Tibial nerve (tissue), 4 donors: Measurements from ENCODE around the gene TUBA1B. TPM values are rescaled to one million over a fixed set of nuclear protein-coding genes. Genes with fewer than 3 reads are reported as not detected.

Experiments
- DNase-seq, 2 donors: peaks; one replicate each; pipeline ENCODE4 v3.0.0-alpha.2; 2019; ENCODE audit warnings: low spot score in 2 of 2
- H3K27ac ChIP-seq, 4 donors: fragments of 200-600 bp; sonication (generic) in 3 of 4; one replicate each; pipeline ENCODE4 v1.5.1; 2017 to 2019; ENCODE audit warnings: mild to moderate bottlenecking in 1 of 4
- H3K27me3 ChIP-seq, 2 donors: fragments of 200-600 bp; sonication (generic) in 1 of 2; one replicate each; pipeline versions ENCODE4 v1.5.1 to v1.6.0; 2017 to 2019
- H3K36me3 ChIP-seq, 3 donors: fragments of 200-600 bp; sonication (generic); one replicate each; pipeline ENCODE4 v1.5.1; 2018 to 2019
- H3K4me1 ChIP-seq, 4 donors: fragments of 200-600 bp; sonication (generic) in 3 of 4; one replicate each; pipeline ENCODE4 v1.5.1; 2017 to 2019
- H3K4me3 ChIP-seq, 4 donors: fragments of 200-600 bp; sonication (generic) in 3 of 4; one replicate each; pipeline ENCODE4 v1.5.1; 2017 to 2019; ENCODE audit warnings: mild to moderate bottlenecking in 1 of 4, moderate library complexity in 1 of 4
- H3K9me3 ChIP-seq, 4 donors: fragments of 200-600 bp; sonication (generic) in 3 of 4; one replicate each; pipeline ENCODE4 v1.5.1; 2017 to 2019
- EP300 ChIP-seq, 2 donors: sonication (generic); formaldehyde crosslinking; IDR thresholded peaks; one replicate each; pipeline ENCODE4 v1.6.1; 2017; ENCODE audit warnings: antibody characterized with exemption in 2 of 2, mild to moderate bottlenecking in 1 of 2
- POLR2A ChIP-seq, 2 donors: fragments of 450-650 bp; IDR thresholded peaks; one replicate each; pipeline ENCODE4 v1.6.1; 2017; ENCODE audit warnings: antibody characterized with exemption in 2 of 2, mild to moderate bottlenecking in 2 of 2, moderate library complexity in 2 of 2
- WGBS, 2 donors: methylation state at CpG; one replicate each; pipeline ENCODE4 v1.1.5; 2018; 5-methylcytosine and 5-hydroxymethylcytosine counted together
- total RNA-seq, 4 donors: library from RNA; depleted of rRNA; stranded (reverse); fragments of >200 nt; gene quantifications; one replicate each; pipeline ENCODE4 v1.1.0, GENCODE V29; 2016
- TF ChIP-seq, protein P1 (sequence below), 5 experiments: fragments of 200-600 bp in 3 of 5; fragments of 450-650 bp in 2 of 5; sonication (generic) in 3 of 5; IDR thresholded peaks; one replicate each; pipeline ENCODE4 v1.5.1; 2016 to 2019; ENCODE audit warnings: antibody characterized with exemption in 5 of 5, mild to moderate bottlenecking in 3 of 5, moderate library complexity in 2 of 5

TUBA1B gene
- total RNA-seq, 4 donors from 2014 or later: 516 to 967 (median 709) TPM

DNA sequence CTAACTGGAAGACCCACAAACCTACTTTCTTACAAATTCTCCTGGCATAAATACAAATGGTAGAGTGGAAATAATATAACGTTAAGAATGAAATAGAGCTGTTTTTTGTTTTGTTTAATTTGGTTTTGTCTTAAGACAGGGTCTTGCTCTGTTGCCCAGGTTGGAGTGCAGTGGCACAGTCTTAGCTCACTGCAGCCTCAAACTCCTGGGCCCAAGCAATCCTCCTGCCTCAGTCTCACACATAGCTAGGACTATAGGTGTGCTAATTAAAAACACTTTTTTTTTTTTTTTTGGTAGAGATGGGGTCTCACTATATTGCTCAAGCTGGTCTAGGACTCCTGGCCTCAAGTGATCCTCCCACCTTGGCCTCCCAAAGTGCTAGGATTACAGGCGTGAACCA is 32.5 kb downstream of the TUBA1B start:
- peaks cover 0 to 4% of the 10 kb centered on the region in 2 donors for H3K27me3 ChIP-seq
- no peak for DNase-seq
- H3K36me3 ChIP-seq: peaks cover 5 to 79% (median 8%) of the 10 kb centered on the region in 3 donors
- no peak overlapping the region for H3K4me3 ChIP-seq
- peak overlapping the region in 1 of 4 donors; percentile 74 for H3K27ac ChIP-seq
- TF ChIP-seq, protein P1, sequence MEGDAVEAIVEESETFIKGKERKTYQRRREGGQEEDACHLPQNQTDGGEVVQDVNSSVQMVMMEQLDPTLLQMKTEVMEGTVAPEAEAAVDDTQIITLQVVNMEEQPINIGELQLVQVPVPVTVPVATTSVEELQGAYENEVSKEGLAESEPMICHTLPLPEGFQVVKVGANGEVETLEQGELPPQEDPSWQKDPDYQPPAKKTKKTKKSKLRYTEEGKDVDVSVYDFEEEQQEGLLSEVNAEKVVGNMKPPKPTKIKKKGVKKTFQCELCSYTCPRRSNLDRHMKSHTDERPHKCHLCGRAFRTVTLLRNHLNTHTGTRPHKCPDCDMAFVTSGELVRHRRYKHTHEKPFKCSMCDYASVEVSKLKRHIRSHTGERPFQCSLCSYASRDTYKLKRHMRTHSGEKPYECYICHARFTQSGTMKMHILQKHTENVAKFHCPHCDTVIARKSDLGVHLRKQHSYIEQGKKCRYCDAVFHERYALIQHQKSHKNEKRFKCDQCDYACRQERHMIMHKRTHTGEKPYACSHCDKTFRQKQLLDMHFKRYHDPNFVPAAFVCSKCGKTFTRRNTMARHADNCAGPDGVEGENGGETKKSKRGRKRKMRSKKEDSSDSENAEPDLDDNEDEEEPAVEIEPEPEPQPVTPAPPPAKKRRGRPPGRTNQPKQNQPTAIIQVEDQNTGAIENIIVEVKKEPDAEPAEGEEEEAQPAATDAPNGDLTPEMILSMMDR (IDR thresholded peaks at IDR 0.05): no peak
- no peak for TF ChIP-seq POLR2A (IDR thresholded peaks at IDR 0.05)
- no peak for TF ChIP-seq EP300 (IDR thresholded peaks at IDR 0.05)
- no peaks in the 10 kb centered on the region for H3K9me3 ChIP-seq
- H3K4me1 ChIP-seq: peaks cover 0 to 32% (median 11%) of the 10 kb centered on the region in 4 donors
- WGBS, 2 donors: 82 to 85% methylated on average over 2 of the region's 2 CpGs

DNA sequence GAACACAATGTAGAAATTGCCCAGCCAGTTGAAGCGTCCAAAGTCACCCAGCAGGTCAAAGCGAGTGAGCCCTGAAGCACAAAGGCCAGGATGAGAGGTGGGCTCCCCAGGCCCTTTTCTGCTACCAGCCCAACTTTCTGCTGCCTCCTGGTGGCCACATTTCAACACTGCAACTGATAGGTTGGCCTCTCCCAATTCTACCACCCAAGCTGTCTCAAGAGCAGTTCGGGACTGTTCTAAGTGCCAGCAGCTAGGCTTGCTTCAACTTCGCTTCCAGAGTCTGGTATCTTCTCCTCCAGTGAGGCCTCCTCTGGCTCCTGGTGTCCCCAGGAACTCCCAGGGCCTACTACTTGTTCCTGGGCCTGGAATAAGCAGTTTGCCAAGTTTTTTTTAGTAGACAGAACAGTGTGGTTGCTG is 33.2 kb downstream of the TUBA1B start:
- H3K9me3 ChIP-seq: no peaks in the 10 kb centered on the region
- peak in 1 of 2 donors; percentile 55 for DNase-seq
- no peak overlapping the region for H3K4me3 ChIP-seq
- peaks cover 5 to 72% (median 8%) of the 10 kb centered on the region in 3 donors for H3K36me3 ChIP-seq
- peaks cover 0 to 37% (median 13%) of the 10 kb centered on the region in 4 donors for H3K4me1 ChIP-seq
- peak overlapping the region in 3 of 4 donors; percentile 11 to 74 (median 56) for H3K27ac ChIP-seq
- peaks cover 0 to 11% of the 10 kb centered on the region in 2 donors for H3K27me3 ChIP-seq
- TF ChIP-seq, protein P1 (IDR thresholded peaks at IDR 0.05): peak; percentile 77 to 88 (median 80)
- TF ChIP-seq POLR2A (IDR thresholded peaks at IDR 0.05): no peak
- TF ChIP-seq EP300 (IDR thresholded peaks at IDR 0.05): peak in 1 of 2 donors; percentile 15
- WGBS, 2 donors: 33 to 43% methylated on average over 2 of the region's 4 CpGs

DNA sequence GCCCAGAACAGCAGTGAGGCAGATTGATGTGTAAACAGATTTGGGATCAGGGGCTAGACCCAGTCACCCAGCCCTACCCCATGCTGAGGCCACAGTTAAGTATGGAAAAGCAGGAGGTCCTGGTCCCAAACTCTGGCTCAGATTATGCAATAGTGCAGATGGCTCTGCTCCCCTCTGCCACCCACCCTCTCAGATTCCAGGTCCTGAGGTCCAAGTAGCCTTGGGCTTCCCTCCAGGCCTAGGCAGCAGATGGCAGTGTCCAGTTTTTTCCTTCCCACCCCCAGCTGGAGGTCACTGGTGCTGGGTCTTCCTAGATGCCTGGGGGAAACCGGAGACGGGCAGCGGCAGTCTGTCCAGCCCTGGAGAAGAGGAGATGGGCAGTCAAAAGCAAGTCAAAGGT is 33.8 kb downstream of the TUBA1B start:
- peak overlapping the region in 3 of 4 donors; percentile 11 to 74 (median 56) for H3K27ac ChIP-seq
- WGBS, 2 donors: 49 to 72% methylated on average over 3 of the region's 3 CpGs
- H3K9me3 ChIP-seq: no peaks in the 10 kb centered on the region
- H3K4me3 ChIP-seq: no peak overlapping the region
- H3K4me1 ChIP-seq: peaks cover 0 to 43% (median 16%) of the 10 kb centered on the region in 4 donors
- peaks cover 0 to 17% of the 10 kb centered on the region in 2 donors for H3K27me3 ChIP-seq
- TF ChIP-seq EP300 (IDR thresholded peaks at IDR 0.05) (no peak), POLR2A (IDR thresholded peaks at IDR 0.05) (no peak)
- TF ChIP-seq, protein P1 (IDR thresholded peaks at IDR 0.05): no peak
- H3K36me3 ChIP-seq: peaks cover 5 to 65% (median 7%) of the 10 kb centered on the region in 3 donors
- DNase-seq: no peak

DNA sequence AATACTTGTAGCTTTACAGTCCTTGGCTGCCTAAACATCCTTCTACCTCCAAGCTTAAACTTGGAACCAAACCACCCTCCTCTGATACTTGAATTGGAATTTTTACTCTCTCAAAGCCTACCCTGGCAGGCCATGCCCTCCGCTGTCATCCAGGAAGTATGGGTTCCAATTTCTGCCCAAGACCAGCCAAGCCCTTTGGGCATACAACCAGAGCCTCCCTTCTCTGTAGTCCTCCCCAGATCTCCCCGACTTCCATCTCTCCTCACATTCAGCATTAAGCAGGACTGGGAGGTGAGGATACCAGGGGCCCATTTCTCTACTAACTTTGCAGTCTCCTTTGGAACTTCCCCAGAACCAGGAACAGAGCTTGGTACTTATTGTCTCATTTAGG is 36.2 kb downstream of the TUBA1B start:
- Histone ChIP-seq H3K27ac (peak overlapping the region; percentile 65 to 94 (median 84)), H3K9me3 (no peaks in the 10 kb centered on the region), H3K36me3 (peaks cover 0 to 41% (median 0%) of the 10 kb centered on the region in 3 donors), H3K27me3 (peaks cover 0 to 37% of the 10 kb centered on the region in 2 donors), H3K4me1 (peaks cover 0 to 67% (median 38%) of the 10 kb centered on the region in 4 donors), H3K4me3 (peak overlapping the region in 3 of 4 donors; percentile 30 to 65 (median 42))
- WGBS, 2 donors: 43 to 48% methylated on average over 2 of the region's 2 CpGs
- TF ChIP-seq EP300 (IDR thresholded peaks at IDR 0.05): no peak
- no peak for TF ChIP-seq POLR2A (IDR thresholded peaks at IDR 0.05)
- TF ChIP-seq, protein P1 (IDR thresholded peaks at IDR 0.05): no peak
- DNase-seq: no peak

DNA sequence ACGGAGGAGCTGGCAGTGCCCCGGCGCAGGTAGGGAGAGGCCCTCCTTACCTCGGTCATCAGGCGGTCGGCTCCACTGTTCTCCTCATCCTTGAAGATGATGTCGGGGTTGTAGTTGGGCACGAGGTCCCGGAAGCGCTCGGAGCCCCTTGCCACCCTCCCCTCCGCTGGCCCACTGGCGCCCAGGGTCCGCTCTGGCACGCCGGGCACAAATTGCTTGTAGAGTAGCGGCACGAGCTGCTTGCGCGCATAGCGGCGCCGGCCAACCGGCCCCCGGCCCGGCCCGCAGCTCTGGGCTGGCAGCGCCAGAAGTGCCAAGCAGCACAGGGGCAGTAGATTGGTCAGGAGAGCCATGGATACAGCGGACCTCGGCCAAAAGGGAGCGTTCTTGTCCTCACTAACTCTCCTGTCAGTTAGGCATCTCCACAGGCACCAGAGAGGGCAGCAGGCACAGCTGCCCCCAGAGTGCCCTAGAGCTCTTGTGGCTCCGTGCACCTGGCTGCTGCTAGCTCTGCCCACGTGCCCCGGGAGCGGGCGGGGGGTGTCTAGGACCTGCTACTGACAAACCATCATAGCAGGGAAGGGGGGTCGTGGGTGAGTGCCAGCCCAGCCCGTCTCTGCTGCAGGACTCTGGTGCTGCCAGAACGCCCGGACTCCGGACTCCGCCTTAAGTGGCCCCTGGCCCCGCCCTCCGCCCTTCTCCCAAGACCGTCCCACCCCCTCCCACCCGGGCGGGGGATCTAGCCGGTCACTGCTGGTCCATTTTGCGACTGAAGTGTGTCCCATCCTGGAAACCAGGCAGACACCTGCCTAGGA is 36.8 kb downstream of the TUBA1B start, which contains the start of gene DHH:
Gene DHH (minus strand): TSS at position 642 of the 815 bp plus-strand sequence. CDS start 289 bp downstream, at position 353.
- H3K4me1 ChIP-seq: peaks cover 0 to 73% (median 44%) of the 10 kb centered on the region in 4 donors
- no peaks in the 10 kb centered on the region for H3K9me3 ChIP-seq
- TF ChIP-seq EP300 (IDR thresholded peaks at IDR 0.05) (peak in 1 of 2 donors; percentile 63), POLR2A (IDR thresholded peaks at IDR 0.05) (peak in 1 of 2 donors; percentile 55)
- TF ChIP-seq, protein P1 (IDR thresholded peaks at IDR 0.05): no peak
- H3K36me3 ChIP-seq: peaks cover 0 to 35% (median 0%) of the 10 kb centered on the region in 3 donors
- H3K27me3 ChIP-seq: peaks cover 0 to 42% of the 10 kb centered on the region in 2 donors
- H3K4me3 ChIP-seq: peak within 1 kb of the TSS; percentile 30 to 65 (median 46)
- no peak for DNase-seq
- 1 to 2% methylated on average over 18 to 46 of the region's 49 CpGs for WGBS, 2 donors
- peak within 1 kb of the TSS; percentile 65 to 94 (median 84) for H3K27ac ChIP-seq
